OCI-LY3 (cell line): ENCODE measurements around the gene HMGN4.

Source experiments
- CTCF ChIP-seq: fragments of 200-600, 300-600 bp; sonication (generic); IDR thresholded peaks from 2 replicates; pipeline ENCODE4 v1.5.1; 2014; ENCODE audit warnings: antibody characterized with exemption, low read length, low read depth
- EZH2phosphoT487 ChIP-seq: fragments of 200-600 bp; shearing (Covaris generic); IDR thresholded peaks from 2 replicates; pipeline ENCODE4 v1.6.1; 2018; ENCODE audit warnings: antibody characterized with exemption, mixed run types, low read depth

- TF ChIP-seq CTCF (no peak), EZH2phosphoT487 (no peak)
These were observed 18.8 kb upstream of the HMGN4 start for GRCh38 chr6:26519359-26519758.
